ENCODE measurements around the gene MAMDC4. TPM values are rescaled to one million over a fixed set of nuclear protein-coding genes. Genes with fewer than 3 reads are reported as not detected.
A peak's percentile ranks its signal among the peaks of the same experiment; 100 is the strongest.

Gene MAMDC4
- total RNA-seq, 1 donor from 2014 or later: 8.5 TPM

DNA sequence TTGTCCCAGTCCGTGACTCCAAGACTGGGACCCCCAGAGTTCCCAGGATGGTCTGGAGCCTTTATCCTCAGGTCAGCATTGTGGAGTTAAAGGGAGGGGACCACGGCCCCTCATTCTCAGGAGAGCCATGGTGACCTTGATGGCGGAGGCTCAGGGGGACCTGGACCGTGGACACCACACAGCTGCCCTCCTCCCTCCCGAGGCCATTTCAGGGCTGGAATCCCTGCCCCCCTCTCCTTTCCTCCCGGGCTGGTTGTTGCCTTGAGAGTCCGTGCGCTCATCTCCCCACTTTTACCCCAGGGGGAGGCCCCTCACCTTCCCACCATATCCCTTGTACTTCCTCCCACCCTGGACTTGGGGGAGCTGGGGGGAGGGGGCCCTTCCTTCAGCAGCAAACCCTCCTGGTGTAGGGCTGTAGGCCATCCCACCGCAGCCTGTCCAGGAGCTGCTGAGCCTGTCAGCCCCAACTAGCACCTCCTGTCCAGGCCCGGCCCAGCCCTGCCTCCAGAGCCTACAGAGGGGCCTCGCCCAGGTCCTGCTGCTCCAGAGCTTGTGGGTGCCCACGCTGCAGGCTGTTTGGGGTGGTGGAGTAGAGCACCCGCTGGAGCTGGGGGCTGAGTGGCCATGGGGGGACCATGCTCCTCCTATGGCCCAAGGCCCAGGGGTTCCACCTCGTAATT, 24.2 kb upstream of the MAMDC4 start:
- TF ChIP-seq, protein P1, sequence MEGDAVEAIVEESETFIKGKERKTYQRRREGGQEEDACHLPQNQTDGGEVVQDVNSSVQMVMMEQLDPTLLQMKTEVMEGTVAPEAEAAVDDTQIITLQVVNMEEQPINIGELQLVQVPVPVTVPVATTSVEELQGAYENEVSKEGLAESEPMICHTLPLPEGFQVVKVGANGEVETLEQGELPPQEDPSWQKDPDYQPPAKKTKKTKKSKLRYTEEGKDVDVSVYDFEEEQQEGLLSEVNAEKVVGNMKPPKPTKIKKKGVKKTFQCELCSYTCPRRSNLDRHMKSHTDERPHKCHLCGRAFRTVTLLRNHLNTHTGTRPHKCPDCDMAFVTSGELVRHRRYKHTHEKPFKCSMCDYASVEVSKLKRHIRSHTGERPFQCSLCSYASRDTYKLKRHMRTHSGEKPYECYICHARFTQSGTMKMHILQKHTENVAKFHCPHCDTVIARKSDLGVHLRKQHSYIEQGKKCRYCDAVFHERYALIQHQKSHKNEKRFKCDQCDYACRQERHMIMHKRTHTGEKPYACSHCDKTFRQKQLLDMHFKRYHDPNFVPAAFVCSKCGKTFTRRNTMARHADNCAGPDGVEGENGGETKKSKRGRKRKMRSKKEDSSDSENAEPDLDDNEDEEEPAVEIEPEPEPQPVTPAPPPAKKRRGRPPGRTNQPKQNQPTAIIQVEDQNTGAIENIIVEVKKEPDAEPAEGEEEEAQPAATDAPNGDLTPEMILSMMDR (IDR thresholded peaks at IDR 0.05; ENCODE audit: insufficient read depth, low read depth, low read length): no peak
- no peak for TF ChIP-seq EZH2 (IDR thresholded peaks at IDR 0.05; ENCODE audit: insufficient read depth, low read length)
- Mint-ChIP-seq H3K4me3 (ENCODE audit: unreplicated experiment) (no peak overlapping the region), H3K27ac (ENCODE audit: unreplicated experiment) (no peak overlapping the region), H3K9me3 (ENCODE audit: unreplicated experiment) (no peaks in the 10 kb centered on the region), H3K4me1 (ENCODE audit: low read depth, unreplicated experiment) (no peaks in the 10 kb centered on the region), H3K36me3 (ENCODE audit: low read depth, unreplicated experiment) (peaks cover 8% of the 10 kb centered on the region), H3K27me3 (ENCODE audit: low read depth, unreplicated experiment) (no peaks in the 10 kb centered on the region)
- peaks cover 7% of the 10 kb centered on the region for H3K79me2 ChIP-seq (ENCODE audit: insufficient read depth, low read length)
- H3K9me3 ChIP-seq (ENCODE audit: insufficient read depth, low read depth, low read length): no peaks in the 10 kb centered on the region
- H4K20me1 ChIP-seq (ENCODE audit: insufficient read depth, low read length): peaks cover 17% of the 10 kb centered on the region
- no peak overlapping the region for H3K4me3 ChIP-seq (ENCODE audit: insufficient read depth, low read depth, low read length)
- H3K4me2 ChIP-seq (ENCODE audit: low read length): no peak overlapping the region
- DNase-seq (ENCODE audit: low read depth) (no peak), FAIRE-seq (no peak)
- H3K4me1 ChIP-seq (ENCODE audit: insufficient read depth, low read length): no peaks in the 10 kb centered on the region
- peaks cover 4% of the 10 kb centered on the region for H3K36me3 ChIP-seq (ENCODE audit: insufficient read depth, low read length)
- no peak overlapping the region for H3K9ac ChIP-seq (ENCODE audit: low read length)
- H2AFZ ChIP-seq (ENCODE audit: low read depth, low read length): no peak overlapping the region
- no peaks in the 10 kb centered on the region for H3K27me3 ChIP-seq (ENCODE audit: insufficient read depth, low read length)
- no peak overlapping the region for H3K27ac ChIP-seq (ENCODE audit: low read depth, low read length)

DNA sequence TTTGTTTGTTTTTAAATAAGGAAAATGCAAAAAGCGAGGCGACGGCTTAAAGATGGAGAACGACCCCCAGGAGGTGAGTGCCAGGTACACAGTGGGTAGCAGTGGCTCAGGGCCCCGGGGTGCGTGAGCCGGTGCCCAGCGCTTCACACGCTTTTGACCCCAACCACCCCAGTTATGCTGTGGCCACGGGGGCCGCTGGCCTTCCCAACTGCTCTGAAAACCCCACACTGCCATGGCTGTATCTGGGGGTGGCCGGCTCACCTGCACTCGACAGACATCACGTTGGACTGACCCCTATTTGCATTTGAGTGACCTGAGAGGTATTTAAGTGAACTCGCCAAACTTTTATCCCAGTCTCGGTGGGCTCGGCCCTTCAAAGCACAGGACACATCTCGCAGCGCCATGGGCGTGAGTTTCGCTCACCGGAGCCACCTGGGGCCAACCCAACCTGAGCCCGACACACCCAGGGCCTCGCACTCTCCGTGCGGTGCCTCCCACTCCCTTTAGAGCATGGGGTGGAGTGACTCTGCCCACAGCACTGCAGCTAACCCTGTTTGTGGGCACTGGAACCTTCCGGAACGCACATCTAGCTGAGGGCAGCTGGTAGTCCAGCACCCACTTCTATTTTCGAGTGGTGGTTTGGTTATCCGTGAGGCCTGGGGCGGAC, 23.5 kb upstream of the MAMDC4 start:
- H2AFZ ChIP-seq (ENCODE audit: low read depth, low read length): no peak overlapping the region
- no peaks in the 10 kb centered on the region for H3K27me3 ChIP-seq (ENCODE audit: insufficient read depth, low read length)
- no peak overlapping the region for H3K27ac ChIP-seq (ENCODE audit: low read depth, low read length)
- no peaks in the 10 kb centered on the region for H3K9me3 Mint-ChIP-seq (ENCODE audit: unreplicated experiment)
- H3K4me2 ChIP-seq (ENCODE audit: low read length): no peak overlapping the region
- H3K79me2 ChIP-seq (ENCODE audit: insufficient read depth, low read length): peaks cover under 1% of the 10 kb centered on the region
- H3K9me3 ChIP-seq (ENCODE audit: insufficient read depth, low read depth, low read length): no peaks in the 10 kb centered on the region
- DNase-seq (ENCODE audit: low read depth) (no peak), FAIRE-seq (no peak)
- H3K36me3 ChIP-seq (ENCODE audit: insufficient read depth, low read length): peaks cover 4% of the 10 kb centered on the region
- no peak overlapping the region for H3K27ac Mint-ChIP-seq (ENCODE audit: unreplicated experiment)
- TF ChIP-seq, protein P1 (IDR thresholded peaks at IDR 0.05; ENCODE audit: insufficient read depth, low read depth, low read length): no peak
- no peak for TF ChIP-seq EZH2 (IDR thresholded peaks at IDR 0.05; ENCODE audit: insufficient read depth, low read length)
- peaks cover 11% of the 10 kb centered on the region for H4K20me1 ChIP-seq (ENCODE audit: insufficient read depth, low read length)
- H3K36me3 Mint-ChIP-seq (ENCODE audit: low read depth, unreplicated experiment): peaks cover 5% of the 10 kb centered on the region
- no peaks in the 10 kb centered on the region for H3K4me1 Mint-ChIP-seq (ENCODE audit: low read depth, unreplicated experiment)
- H3K9ac ChIP-seq (ENCODE audit: low read length): no peak overlapping the region
- no peaks in the 10 kb centered on the region for H3K4me1 ChIP-seq (ENCODE audit: insufficient read depth, low read length)
- no peak overlapping the region for H3K4me3 ChIP-seq (ENCODE audit: insufficient read depth, low read depth, low read length)
- no peaks in the 10 kb centered on the region for H3K27me3 Mint-ChIP-seq (ENCODE audit: low read depth, unreplicated experiment)
- no peak overlapping the region for H3K4me3 Mint-ChIP-seq (ENCODE audit: unreplicated experiment)

DNA sequence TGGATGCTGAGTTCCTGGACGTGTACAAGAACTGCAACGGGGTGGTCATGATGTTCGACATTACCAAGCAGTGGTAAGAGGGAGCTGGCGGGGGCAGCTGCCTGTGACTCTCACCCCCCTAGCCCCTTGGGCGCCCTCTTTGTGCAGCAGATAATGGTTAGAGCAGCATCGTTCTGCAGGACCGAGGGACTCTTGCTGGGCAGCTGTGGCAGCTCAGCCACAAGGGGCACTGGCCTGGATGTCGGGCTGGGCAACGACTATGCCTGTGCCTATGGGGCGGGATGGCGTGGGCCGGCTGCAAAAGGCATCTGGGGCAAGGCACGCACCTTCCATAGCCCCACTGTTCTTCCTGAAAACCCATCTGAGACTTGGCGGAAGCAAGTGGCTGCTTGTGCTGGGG, 22.7 kb upstream of the MAMDC4 start:
- Histone ChIP-seq H3K9ac (ENCODE audit: low read length) (no peak overlapping the region), H3K4me2 (ENCODE audit: low read length) (no peak overlapping the region), H3K9me3 (ENCODE audit: insufficient read depth, low read depth, low read length) (no peaks in the 10 kb centered on the region), H2AFZ (ENCODE audit: low read depth, low read length) (no peak overlapping the region), H3K27me3 (ENCODE audit: insufficient read depth, low read length) (no peaks in the 10 kb centered on the region), H4K20me1 (ENCODE audit: insufficient read depth, low read length) (peaks cover 9% of the 10 kb centered on the region), H3K4me1 (ENCODE audit: insufficient read depth, low read length) (no peaks in the 10 kb centered on the region), H3K36me3 (ENCODE audit: insufficient read depth, low read length) (peaks cover 4% of the 10 kb centered on the region), H3K4me3 (ENCODE audit: insufficient read depth, low read depth, low read length) (no peak overlapping the region), H3K27ac (ENCODE audit: low read depth, low read length) (no peak overlapping the region), H3K79me2 (ENCODE audit: insufficient read depth, low read length) (no peaks in the 10 kb centered on the region)
- Mint-ChIP-seq H3K4me3 (ENCODE audit: unreplicated experiment) (peak overlapping the region; percentile 20), H3K36me3 (ENCODE audit: low read depth, unreplicated experiment) (peaks cover 8% of the 10 kb centered on the region), H3K27me3 (ENCODE audit: low read depth, unreplicated experiment) (no peaks in the 10 kb centered on the region), H3K4me1 (ENCODE audit: low read depth, unreplicated experiment) (no peaks in the 10 kb centered on the region), H3K27ac (ENCODE audit: unreplicated experiment) (no peak overlapping the region), H3K9me3 (ENCODE audit: unreplicated experiment) (no peaks in the 10 kb centered on the region)
- FAIRE-seq: no peak
- TF ChIP-seq EZH2 (IDR thresholded peaks at IDR 0.05; ENCODE audit: insufficient read depth, low read length): no peak
- TF ChIP-seq, protein P1 (IDR thresholded peaks at IDR 0.05; ENCODE audit: insufficient read depth, low read depth, low read length): no peak
- DNase-seq (ENCODE audit: low read depth): no peak
